Measurements from ENCODE around the gene UBE2E2.

Gene UBE2E2

GRCh38 chr3:23193831-23194230 lies 9.3 kb upstream of the UBE2E2 start:
- no peak for DNase-seq (ENCODE audit: low read depth in 3 of 3)

DNA sequence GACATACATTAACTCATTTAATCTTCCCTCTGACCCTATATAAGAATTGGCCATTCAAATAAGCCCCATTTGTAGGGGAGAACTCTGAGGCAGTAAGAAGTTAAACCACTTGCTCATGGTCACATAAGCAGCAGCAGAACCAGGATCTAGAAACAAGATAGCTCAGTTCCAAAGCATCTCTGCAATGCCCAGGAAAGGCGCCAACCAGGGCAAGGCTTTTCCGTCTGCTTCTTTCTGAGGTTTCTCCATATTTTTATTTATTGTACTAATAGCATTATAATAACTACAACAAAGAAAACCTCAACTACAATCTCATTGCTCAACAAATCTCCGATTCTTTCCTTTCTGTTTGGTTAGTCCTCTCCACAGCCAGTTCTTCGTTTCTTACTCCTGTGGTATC lies 4.3 kb upstream of the UBE2E2 start:
- no peak for DNase-seq (ENCODE audit: low read depth in 3 of 3)

DNA sequence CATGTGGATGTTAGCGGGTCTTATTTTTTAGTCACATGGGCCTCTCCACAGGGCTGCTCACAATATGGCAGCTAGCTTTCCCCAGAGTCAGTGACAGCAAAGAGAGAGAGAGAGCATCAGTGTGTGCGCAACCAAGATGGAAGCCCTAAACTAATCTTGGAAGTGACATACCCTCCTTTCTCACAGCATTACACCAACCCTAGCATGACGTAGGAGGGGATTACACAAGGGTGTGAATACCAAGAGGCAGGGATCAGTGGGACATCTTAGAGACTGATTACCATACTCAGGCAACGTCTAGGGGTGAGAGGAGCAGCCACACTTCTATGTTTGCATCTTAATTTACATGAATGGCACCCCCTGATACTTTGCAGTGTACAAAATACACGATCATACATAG lies 3.5 kb upstream of the UBE2E2 start:
- DNase-seq (ENCODE audit: low read depth in 3 of 3), result no peak

- DNase-seq (ENCODE audit: low read depth in 3 of 3), result no peak
Observed at GRCh38 chr3:23201154-23201838, 1.8 kb upstream of the UBE2E2 start.

DNA sequence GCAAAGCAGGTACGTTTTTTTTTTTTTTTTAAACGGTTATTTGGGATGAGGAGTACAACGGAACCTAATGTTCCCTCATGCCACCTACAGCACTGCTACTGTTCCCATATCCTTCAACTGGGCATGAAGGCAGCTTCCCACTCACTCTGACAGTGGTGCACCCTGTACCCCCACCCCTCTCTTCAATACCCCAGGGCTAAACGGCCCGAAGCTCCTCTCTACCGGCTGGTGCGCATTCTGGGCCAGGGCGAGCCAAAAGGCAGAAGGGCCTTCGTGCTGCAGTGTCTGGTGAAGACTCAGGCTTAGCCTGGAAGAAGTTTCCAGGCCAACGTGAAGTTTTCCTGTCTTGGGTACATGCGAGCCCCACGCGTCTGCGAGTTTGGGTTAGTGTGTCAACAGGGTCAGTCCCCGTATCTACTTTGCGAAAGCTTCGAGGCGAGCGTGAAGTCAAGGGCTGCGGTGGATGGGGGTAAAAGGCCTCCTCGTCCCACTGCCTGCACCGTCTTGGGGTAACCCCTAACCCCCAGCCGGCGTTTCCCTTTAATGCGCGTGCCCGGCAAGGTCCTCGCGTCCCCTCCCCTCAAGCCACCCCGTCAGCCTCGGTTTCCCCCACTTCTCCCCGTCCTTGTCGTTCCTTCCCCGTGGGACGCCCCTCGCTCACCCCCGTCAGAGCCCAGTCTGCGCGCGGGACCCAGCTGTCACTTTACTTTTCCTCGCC lies 765 bp upstream of the UBE2E2 start:
- peak in 1 of 3 donors; percentile 5 for DNase-seq (ENCODE audit: low read depth in 3 of 3)

DNA sequence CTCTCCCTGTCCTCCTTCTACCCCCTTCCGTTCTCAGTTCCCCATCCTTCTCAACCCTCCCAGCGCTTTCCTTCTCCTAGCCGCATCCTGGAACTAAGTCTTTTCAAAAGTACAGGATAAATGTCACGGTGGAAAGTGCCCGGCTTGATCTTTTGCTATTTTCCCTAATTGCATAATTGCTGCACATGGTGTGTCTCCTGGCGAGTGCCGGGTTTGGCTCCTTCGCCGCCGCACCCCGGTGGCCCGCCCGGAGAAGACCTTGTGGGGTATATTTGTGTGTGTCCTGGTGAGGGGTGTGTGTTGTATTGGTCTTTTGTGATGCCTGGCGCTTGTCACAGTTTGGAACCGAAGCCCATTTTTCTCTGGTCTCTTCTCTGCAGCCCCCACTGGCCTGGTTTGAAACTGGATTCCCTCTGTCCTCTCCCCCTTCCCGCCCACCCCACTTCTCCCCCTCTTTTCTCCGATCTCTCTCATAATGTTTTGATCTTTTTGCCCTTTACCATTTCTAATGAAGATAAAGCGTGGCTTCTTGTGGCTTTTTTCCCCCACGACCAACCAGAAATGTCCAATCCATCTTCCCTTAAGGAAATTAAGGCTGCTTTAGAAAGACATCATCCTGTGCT lies 692 bp downstream of the UBE2E2 start:
- DNase-seq (ENCODE audit: low read depth in 3 of 3), result peak in 1 of 3 donors; percentile 2

DNA sequence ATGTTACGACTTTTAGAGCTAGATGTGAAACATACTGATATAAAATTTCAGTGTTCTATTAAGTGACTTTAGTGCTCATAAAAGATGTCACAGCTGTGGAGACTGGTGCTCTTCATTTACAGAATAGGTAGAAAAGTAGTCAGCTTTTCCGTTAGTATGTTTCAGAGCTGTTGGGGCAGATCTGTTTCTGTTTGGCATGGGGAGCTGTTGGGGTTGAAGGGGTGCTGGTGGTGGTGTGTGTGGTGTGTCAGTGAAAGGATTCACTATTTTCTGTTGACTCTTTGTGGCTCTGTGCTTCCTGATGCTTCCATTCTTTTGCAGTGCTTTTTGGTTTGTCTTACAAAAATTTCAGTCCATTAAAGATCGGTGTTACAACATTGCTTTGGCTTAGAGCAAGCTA lies 3.2 kb downstream of the UBE2E2 start:
- DNase-seq (ENCODE audit: low read depth in 3 of 3), result no peak

DNA sequence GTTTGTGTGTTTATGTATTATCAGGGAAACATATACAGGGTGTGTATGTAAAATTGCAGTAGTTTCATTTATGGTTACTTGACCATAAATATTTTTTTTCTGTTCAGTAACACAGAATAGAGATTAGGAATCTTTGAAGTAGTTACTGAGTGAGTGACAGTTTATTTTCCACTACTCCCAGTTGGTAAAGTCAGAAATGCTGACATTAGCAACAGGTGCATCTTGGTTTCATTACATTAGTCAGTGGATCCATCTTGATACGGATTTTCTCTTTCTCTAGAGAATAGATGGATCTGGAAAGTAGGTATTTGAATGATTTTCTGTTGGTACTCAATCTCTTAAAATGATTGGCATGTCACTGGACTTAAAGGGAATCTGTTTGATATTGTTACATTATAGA lies 6.0 kb downstream of the UBE2E2 start:
- DNase-seq (ENCODE audit: low read depth in 3 of 3), result no peak

- no peak for DNase-seq (ENCODE audit: low read depth in 3 of 3)
Observed at GRCh38 chr3:23209747-23210487, 6.8 kb downstream of the UBE2E2 start.

GRCh38 chr3:23213813-23214212 lies 10.7 kb downstream of the UBE2E2 start:
- no peak for DNase-seq (ENCODE audit: low read depth in 3 of 3)

- no peak for DNase-seq (ENCODE audit: low read depth in 3 of 3)
Observed at GRCh38 chr3:23217872-23218554, 14.9 kb downstream of the UBE2E2 start.

DNA sequence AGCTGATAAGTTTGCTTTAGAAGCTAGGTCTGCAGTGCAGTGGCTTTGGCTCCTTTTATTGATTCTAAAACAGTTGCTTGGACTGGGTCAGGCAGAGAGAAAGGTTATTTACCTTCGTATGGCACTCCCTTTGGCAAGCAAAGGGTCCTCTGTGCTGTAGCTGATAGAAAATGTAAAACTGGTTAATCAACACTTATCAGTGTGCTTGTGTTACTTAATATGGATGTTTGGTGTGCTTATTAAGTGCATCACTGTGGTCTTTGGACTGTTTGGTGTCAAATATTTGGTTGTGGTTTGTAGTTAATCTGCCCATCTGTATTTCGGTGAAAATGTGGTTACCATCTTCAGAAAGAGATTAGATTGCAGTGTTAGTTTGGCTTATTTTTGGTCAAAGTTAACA lies 16.0 kb downstream of the UBE2E2 start:
- no peak for DNase-seq (ENCODE audit: low read depth in 3 of 3)

- no peak for DNase-seq (ENCODE audit: low read depth in 3 of 3)
Observed at GRCh38 chr3:23219552-23219951, 16.4 kb downstream of the UBE2E2 start.

GRCh38 chr3:23221136-23221535 lies 18.0 kb downstream of the UBE2E2 start:
- no peak for DNase-seq (ENCODE audit: low read depth in 3 of 3)

DNA sequence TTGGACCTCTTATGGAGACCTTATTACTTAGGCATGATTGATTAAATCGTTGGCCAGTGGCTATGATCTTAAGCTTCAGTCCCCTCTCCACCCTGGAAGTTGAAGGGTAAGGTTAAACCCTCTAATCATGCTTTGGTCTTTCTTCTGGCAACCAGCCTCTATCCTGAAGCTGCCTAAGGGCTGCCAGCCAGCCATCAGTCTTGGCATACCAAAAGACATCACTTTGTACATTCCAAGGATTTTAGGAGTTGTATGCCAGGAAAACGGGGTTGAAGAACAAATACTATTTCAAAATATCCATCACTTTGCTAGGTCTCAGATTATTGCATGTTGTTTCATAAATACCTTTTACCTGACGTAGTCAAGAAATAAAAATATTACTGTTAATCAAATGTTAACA lies 28.9 kb downstream of the UBE2E2 start:
- DNase-seq (ENCODE audit: low read depth in 3 of 3), result no peak

DNA sequence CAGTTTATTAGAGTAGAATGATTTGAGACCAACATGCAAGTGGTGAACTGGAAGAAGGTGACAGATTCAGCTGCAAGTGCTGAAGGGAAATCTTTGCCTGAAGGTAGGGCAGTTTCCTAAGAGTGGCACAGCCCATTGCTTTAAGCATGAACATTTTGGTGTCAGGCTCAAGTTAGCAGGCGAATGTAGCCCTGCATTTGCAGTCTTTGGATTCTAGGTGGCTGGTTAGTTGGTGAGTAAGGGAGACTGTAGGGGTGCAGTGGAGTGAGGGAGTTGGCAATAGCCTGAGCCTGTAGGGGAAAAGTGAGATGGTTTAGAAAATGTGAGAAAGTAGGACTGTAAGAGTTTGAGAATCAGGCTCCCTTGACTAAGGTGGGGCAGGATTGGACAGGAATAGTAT lies 29.7 kb downstream of the UBE2E2 start:
- no peak for DNase-seq (ENCODE audit: low read depth in 3 of 3)

- DNase-seq (ENCODE audit: low read depth in 3 of 3), result no peak
Observed at GRCh38 chr3:23235264-23235663, 32.1 kb downstream of the UBE2E2 start.

DNA sequence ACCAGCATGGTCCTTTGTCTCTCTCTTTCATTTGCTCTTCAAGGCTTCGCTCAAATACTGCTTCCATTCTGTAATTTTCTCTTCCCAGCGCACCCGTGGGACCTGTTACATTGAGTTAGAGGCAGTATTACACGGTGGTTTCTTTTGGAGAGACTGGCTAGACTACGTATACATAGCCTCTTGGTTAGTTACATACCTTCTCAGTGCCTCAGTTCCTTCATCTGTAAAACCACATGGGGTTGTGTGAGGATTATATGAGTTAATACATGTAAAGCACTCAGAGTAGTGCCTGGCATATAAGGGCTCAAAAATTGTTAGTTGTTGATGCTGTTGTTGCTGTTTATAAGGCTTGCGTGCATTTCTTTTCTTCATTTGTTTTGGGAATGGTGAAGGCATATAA lies 33.8 kb downstream of the UBE2E2 start:
- no peak for DNase-seq (ENCODE audit: low read depth in 3 of 3)

DNA sequence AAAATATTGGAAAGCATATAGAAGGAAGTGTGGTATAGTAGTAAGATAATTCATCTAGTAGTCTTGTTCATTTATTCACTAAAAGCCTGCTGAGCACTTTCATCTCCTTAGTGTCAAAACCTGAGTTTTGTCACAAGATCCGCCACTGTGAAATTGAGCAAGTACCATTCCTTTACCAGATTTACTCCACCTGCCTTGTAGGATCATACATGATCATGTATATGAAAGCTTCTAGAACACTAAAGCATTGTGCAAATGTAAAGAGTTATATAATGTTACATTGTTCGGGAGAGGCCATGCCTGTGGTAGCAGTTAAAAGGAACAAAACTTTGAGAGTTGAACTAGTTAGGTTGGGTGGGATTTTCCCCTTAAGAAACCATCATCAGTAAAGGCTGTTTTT lies 35.0 kb downstream of the UBE2E2 start:
- no peak for DNase-seq (ENCODE audit: low read depth in 3 of 3)

- no peak for DNase-seq (ENCODE audit: low read depth in 3 of 3)
Observed at GRCh38 chr3:23238578-23238977, 35.5 kb downstream of the UBE2E2 start.

DNA sequence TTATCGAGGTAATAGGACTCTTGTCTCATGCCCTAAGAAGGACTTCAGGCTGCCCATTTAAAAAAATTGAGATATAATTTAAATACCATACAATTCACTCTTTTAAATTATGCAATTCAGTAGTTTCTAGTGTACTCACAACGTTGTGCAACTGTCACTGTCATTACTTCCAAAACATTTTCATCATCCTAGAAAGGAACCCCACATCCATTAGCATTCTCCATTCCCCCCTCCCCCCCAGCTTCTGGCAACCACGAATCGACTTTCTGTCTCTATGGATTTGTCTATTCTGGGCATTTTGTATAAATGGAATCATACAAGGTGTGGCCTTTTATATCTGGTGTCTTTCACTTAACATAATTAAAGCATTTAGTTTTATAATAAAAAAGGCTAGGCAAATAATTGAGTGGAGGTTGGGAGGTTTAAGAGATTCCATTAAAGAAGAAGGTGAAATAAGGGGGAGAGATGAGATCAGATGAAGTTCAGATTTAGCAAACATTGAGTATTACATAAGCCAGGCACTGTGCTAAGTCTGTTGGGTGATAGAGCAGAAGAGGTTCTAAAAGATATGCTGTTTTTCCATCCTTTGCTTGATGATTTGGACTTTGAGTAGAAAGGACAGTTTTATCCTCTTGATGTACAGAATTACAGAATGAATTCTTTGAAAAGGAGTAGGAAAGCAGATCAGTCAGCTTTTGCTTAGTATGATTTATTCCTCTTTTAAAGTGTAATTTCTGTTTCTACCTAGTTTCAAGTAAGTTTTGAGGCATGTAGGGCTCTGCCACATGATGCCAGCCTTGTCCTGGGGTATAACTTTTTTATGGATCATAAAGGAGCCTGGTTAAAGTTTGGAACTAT lies 36.3 kb downstream of the UBE2E2 start:
- no peak for DNase-seq (ENCODE audit: low read depth in 3 of 3)

Measured in stimulated activated CD4-positive, alpha-beta T cell treated with anti-CD3 and anti-CD28 coated beads, TNF-alpha, amount 100 ng/mL, for 48 hours (primary cell).